T-helper 22 cell (primary cell): ENCODE measurements around the gene DNAH5.

ENCODE experiments used
- DNase-seq: peaks from one replicate; pipeline ENCODE4 v3.0.0-alpha.2; 2020; ENCODE audit warnings: low read depth

DNAH5 gene

GRCh38 chr5:13708906-13709305, 235.6 kb downstream of the DNAH5 start:
- DNase-seq, result no peak

- DNase-seq, result no peak
Observed at GRCh38 chr5:13708432-13708831, 236.1 kb downstream of the DNAH5 start.

GRCh38 chr5:13704396-13704795, 240.1 kb downstream of the DNAH5 start:
- no peak for DNase-seq

GRCh38 chr5:13700626-13701025, 243.9 kb downstream of the DNAH5 start:
- no peak for DNase-seq

- DNase-seq, result no peak
Observed at GRCh38 chr5:13698885-13699284, 245.6 kb downstream of the DNAH5 start.

GRCh38 chr5:13695076-13695712, 249.3 kb downstream of the DNAH5 start:
- DNase-seq, result no peak

GRCh38 chr5:13692172-13692571, 252.3 kb downstream of the DNAH5 start:
- no peak for DNase-seq

- no peak for DNase-seq
Observed at GRCh38 chr5:13676531-13676930, 268.0 kb downstream of the DNAH5 start.

- DNase-seq, result no peak
Observed at GRCh38 chr5:13674391-13674790, 270.1 kb downstream of the DNAH5 start.

- no peak for DNase-seq
Observed at GRCh38 chr5:13673511-13673910, 271.0 kb downstream of the DNAH5 start.

- DNase-seq, result no peak
Observed at GRCh38 chr5:13664377-13664776, 280.1 kb downstream of the DNAH5 start.

- no peak for DNase-seq
Observed at GRCh38 chr5:13662626-13663025, 281.9 kb downstream of the DNAH5 start.

GRCh38 chr5:13661272-13661671, 283.2 kb downstream of the DNAH5 start:
- no peak for DNase-seq

GRCh38 chr5:13660072-13660471, 284.4 kb downstream of the DNAH5 start:
- no peak for DNase-seq

GRCh38 chr5:13659391-13659790, 285.1 kb downstream of the DNAH5 start:
- no peak for DNase-seq

- DNase-seq, result no peak
Observed at GRCh38 chr5:13658761-13659160, 285.7 kb downstream of the DNAH5 start.

GRCh38 chr5:13658152-13658551, 286.3 kb downstream of the DNAH5 start:
- DNase-seq, result no peak

GRCh38 chr5:13653709-13654108, 290.8 kb downstream of the DNAH5 start:
- DNase-seq, result no peak

- DNase-seq, result no peak
Observed at GRCh38 chr5:13649656-13650055, 294.8 kb downstream of the DNAH5 start.

GRCh38 chr5:13648822-13649221, 295.7 kb downstream of the DNAH5 start:
- DNase-seq, result no peak

- DNase-seq, result no peak
Observed at GRCh38 chr5:13643734-13644133, 300.8 kb downstream of the DNAH5 start.

GRCh38 chr5:13643196-13643595, 301.3 kb downstream of the DNAH5 start:
- no peak for DNase-seq
